Brain (organoid and tissue), 1 donor: ENCODE results near the gene RBM43. TPM values are rescaled to one million over a fixed set of nuclear protein-coding genes. Genes with fewer than 3 reads are reported as not detected.

ENCODE experiments used
- polyA plus RNA-seq: library from polyadenylated mRNA; stranded (reverse); fragments of 350-450 nt; fragmentation: Illumina TruSeq; extraction: RNeasy Lipid Tissue Mini Kit (QIAGEN cat#74804); gene quantifications from one replicate; pipeline ENCODE4 v1.2.3, GENCODE V29; 2015; ENCODE audit warnings: low read depth, low replicate concordance; ENCODE audit not compliant: insufficient read depth

The RBM43 gene
- polyA plus RNA-seq, 1 donor from 2014 or later, result 1.1 TPM

Other genes starting within 250 kb of the RBM43 start
- gene NMI, start 27.8 kb upstream of the RBM43 start, polyA plus RNA-seq, result 1.3 TPM
- gene TNFAIP6, start 95.7 kb upstream of the RBM43 start, polyA plus RNA-seq, result 0.85 TPM
- gene RIF1, start 148.0 kb upstream of the RBM43 start, polyA plus RNA-seq, result 3.3 TPM